ENCODE measurements around the gene BPIFA1.
A peak's percentile ranks its signal among the peaks of the same experiment; 100 is the strongest.

BPIFA1 gene

DNA sequence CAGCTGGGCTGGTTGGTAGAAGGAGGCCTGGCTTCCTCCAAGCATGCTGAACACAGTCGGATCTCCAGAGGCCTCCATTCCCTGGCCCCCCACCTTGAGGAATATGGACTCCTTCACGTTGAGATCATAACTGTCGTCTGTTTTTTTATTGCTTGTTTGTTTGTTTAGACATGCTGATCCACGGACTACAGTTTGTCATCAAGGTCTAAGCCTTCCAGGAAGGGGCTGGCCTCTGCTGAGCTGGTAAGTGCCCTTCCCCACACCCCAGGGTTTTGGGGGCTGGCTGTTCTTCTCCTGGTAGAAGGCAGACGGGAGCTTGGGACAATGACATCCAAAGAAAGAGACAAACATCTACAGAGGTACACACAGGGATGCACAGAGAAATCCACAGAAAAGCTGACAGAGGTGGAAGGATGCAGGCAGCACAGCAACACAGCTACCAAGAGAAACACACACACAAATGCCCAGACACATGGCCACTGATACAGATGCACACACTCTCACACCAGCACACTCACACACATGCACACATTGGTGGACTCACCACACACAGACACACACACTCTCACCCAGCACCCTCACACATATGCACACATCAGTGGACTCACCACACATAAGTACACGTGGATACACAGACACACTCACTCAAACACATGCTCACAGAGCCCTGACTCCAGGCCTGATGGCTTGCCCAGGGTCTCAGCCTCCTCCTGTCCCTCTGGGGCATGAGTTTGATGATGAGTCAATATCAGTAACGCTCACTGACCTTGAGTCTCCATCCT is 6.7 kb downstream of the BPIFA1 start:
- DNase-seq, result no peak

GRCh38 chr20:33246077-33246476 is 10.3 kb downstream of the BPIFA1 start:
- no peak for DNase-seq

DNA sequence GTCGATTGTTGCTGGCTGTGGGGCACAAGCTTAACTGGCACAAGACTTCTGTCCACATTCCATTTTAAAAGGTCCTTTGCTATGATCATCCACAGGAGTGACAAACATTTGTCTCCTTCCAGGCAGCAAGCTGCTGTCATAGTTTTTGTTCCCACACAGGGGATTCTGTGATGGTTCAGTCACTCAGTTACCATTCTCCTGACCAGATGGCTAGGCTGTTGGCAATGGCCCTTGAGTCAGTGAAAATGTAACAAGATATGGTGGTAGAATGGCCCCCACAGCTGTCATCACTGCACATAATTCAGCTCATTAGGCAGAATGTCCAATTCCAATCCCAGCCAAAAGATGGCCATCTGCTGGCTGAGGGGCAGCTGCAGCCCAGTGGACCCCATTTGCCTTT is 13.7 kb downstream of the BPIFA1 start:
- DNase-seq, result no peak

- DNase-seq, result no peak
These were observed 14.9 kb downstream of the BPIFA1 start for GRCh38 chr20:33250666-33251065.

DNA sequence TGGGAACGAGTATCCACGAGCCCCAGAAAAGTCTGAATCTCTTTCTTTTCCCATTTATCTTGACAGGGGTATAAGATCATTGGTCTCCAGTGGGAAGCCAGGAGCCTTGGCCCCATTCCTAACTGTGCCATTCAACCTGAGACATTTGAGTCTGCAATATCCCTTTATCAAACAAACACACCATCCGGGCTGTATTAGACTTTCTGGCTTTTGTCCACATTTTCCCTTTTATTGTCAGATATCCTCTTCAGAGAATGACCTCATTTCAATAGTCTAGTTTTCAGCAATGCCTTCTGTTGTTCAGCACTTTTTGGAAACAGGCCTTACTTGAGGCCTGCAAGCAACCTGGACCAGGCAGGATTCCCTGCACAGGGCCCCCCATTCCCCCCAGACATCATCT is 15.7 kb downstream of the BPIFA1 start:
- DNase-seq, result no peak

- no peak for DNase-seq
These were observed 16.7 kb downstream of the BPIFA1 start for GRCh38 chr20:33252460-33252859.

GRCh38 chr20:33255005-33255404 is 19.2 kb downstream of the BPIFA1 start:
- no peak for DNase-seq

- DNase-seq, result no peak
These were observed 21.4 kb downstream of the BPIFA1 start for GRCh38 chr20:33257237-33257636.

DNA sequence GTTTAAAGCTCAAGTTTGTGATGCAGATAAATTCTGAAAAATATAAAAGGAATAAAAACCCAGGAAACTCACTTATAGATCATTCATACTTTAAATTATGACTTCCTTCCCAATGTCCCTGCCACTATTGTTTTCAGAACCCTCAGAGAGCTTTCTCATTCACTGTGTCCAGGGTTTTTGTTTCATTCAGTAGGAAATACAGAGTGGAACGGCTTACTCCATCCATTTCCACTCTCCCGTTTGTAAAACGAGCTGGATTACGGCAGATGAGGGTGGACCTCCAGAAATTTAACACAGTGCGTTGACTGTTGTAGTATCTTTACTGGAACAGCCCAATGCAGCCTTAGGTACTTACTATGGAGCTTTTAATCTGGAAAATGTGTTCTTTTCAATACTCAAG is 23.6 kb downstream of the BPIFA1 start:
- DNase-seq, result no peak

GRCh38 chr20:33261465-33261864 is 25.7 kb downstream of the BPIFA1 start:
- DNase-seq, result no peak

GRCh38 chr20:33262658-33263065 is 26.9 kb downstream of the BPIFA1 start:
- peak; percentile 76 for DNase-seq

GRCh38 chr20:33263784-33264183 is 28.0 kb downstream of the BPIFA1 start:
- DNase-seq, result no peak

DNA sequence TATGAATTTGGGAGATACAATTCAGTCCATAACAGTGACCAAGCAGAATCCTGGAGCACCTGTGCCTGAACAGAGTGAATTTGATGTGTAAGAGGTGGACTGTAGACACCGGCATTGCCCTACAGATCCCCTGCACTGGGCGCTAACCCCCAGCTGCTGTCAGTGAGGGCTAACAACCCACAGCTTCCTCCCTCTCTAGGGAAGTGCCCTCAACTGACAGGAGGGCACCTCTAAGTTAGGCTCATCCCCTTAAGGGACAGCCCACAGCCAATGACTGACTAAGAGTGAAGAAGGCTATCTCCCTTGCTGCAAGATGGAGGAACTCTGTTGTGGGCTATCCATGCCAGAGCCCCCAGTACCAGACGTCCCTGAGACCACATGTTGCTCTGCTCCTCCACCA is 31.9 kb downstream of the BPIFA1 start:
- DNase-seq, result no peak

DNA sequence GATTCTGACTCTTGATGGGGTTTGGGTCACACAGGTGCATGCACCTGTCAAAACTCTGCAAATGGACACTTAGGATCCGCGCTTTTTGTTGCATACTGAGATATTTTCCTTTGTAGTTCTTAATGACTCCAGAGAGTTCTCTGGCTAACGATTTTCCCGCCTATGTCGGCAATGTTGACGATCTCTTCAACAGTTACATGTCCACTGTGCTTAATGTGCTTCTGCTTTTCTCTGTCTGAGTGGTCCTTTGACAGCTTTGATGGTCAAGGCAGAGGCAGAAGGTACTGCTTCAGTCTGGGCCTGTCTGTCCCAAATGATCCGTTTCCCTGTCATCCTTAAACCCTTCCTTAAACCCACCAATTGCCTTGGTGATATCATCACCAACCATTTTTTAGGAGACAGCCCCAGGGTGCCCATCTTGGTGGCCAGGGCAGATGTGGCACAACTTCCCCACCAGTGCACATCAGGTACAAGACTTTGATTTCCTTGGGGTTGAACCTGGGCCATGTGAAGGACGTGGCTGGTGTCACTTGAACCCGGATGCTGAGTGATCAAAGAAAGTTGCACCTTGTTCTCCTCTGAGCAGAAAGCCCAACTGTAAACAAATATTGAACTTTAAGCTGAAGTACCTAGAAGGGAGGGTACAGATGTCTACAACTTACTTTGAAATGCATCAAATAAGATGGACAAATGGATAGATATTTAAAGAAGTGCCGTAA is 36.5 kb downstream of the BPIFA1 start:
- no peak for DNase-seq

DNA sequence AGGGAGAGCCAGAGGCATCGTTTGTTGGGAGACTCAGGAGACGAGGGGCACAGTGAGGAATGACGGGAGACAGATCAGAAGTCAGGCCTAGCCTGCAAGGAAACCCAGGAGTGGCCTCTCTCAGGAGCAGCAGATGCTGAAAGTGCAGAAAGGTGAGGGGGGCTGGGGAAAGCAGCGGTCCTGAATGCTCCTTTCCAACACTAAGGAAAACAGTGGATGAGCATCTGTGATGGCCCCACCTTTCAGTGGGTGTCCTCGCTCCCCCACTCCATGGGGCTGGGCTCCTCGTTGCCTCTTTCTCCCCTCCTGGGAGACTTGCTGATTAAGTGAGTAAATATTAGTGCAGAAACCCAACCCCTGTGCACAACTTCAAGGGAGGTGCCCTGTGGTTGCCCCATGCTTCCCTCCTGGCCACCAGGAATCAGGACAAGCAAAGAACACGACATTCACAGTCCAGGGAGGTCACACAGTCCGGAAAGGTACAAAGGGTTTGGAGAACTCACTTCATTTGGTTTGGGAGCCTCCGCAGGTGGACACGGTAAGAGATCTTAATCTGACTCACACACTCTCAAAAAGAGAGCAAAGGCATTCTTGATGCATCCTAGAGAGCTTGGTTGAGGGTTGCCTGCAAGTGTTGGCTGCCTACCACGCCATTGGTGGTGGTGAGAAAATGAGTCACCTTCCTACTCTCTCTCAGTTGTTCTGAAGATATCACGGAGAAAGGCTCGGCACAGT is 37.5 kb downstream of the BPIFA1 start:
- DNase-seq, result no peak

- no peak for DNase-seq
These were observed 39.4 kb downstream of the BPIFA1 start for GRCh38 chr20:33275215-33275614.

DNA sequence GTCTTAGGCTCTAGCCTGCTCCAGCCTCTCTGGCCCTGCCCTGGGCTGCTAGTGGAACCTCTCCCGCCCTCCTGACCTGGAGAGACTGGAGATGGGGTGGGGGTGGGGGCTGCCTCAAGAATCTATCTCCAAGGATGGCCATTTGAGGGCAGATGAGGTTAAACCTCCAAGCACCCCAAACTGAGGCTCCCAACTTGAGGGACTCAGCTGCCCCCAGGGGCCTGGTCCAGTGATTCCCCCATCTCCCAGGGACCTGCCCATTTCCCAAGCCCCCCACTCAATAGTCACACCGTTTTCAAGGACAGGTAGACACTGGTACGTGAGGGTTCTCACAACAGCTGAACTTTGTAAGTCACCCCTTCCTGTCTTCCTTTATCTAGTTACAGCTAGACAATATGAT is 40.1 kb downstream of the BPIFA1 start:
- DNase-seq, result no peak

- no peak for DNase-seq
These were observed 40.7 kb downstream of the BPIFA1 start for GRCh38 chr20:33276303-33277113.

- DNase-seq, result no peak
These were observed 42.0 kb downstream of the BPIFA1 start for GRCh38 chr20:33277471-33278441.

- no peak for DNase-seq
These were observed 42.9 kb downstream of the BPIFA1 start for GRCh38 chr20:33278700-33279099.

- no peak for DNase-seq
These were observed 43.6 kb downstream of the BPIFA1 start for GRCh38 chr20:33279261-33279910.

All from COR-L47 (cell line).